ENCODE data around the gene OR1J1.

The OR1J1 gene

GRCh38 chr9:122477826-122478225 lies at the start of gene OR1J1:
Gene OR1J1 (minus strand): TSS chr9:122477926. CDS start chr9:122477926, 0 bp downstream.
- DNase-seq (ENCODE audit: low read depth in 1 of 2, low spot score in 1 of 2): no peak
- TF ChIP-seq JUND (IDR thresholded peaks at IDR 0.05; ENCODE audit: low read depth): no peak
- in situ Hi-C loops (cut with HindIII; ENCODE audit: low pct_unique_long_range_greater_than_20kb, low sequenced_read_pairs): no loop called here

GRCh38 chr9:122527193-122527592 lies 49.5 kb upstream of the OR1J1 start, which contains the start of gene OR1N1:
Gene OR1N1 (minus strand): TSS chr9:122527293. CDS start chr9:122527293, 0 bp downstream.
- no peak for DNase-seq (ENCODE audit: low read depth in 1 of 2, low spot score in 1 of 2)
- no peak for TF ChIP-seq JUND (IDR thresholded peaks at IDR 0.05; ENCODE audit: low read depth)
- in situ Hi-C loops (cut with HindIII; ENCODE audit: low pct_unique_long_range_greater_than_20kb, low sequenced_read_pairs): no loop called here

GRCh38 chr9:122526602-122527001 lies 48.9 kb upstream of the OR1J1 start:
- DNase-seq (ENCODE audit: low read depth in 1 of 2, low spot score in 1 of 2): no peak
- in situ Hi-C loops (cut with HindIII; ENCODE audit: low pct_unique_long_range_greater_than_20kb, low sequenced_read_pairs): no loop called here
- no peak for TF ChIP-seq JUND (IDR thresholded peaks at IDR 0.05; ENCODE audit: low read depth)

- no peak for TF ChIP-seq JUND (IDR thresholded peaks at IDR 0.05; ENCODE audit: low read depth)
- in situ Hi-C loops (cut with HindIII; ENCODE audit: low pct_unique_long_range_greater_than_20kb, low sequenced_read_pairs): no loop called here
These were observed 41.6 kb upstream of the OR1J1 start for GRCh38 chr9:122519376-122519775.

GRCh38 chr9:122518841-122519240 lies 41.1 kb upstream of the OR1J1 start, which contains the start of gene OR1J4:
Gene OR1J4 (plus strand): TSS chr9:122519141. CDS start chr9:122519141, 0 bp downstream.
- no peak for DNase-seq (ENCODE audit: low read depth in 1 of 2, low spot score in 1 of 2)
- TF ChIP-seq JUND (IDR thresholded peaks at IDR 0.05; ENCODE audit: low read depth): no peak
- in situ Hi-C loops (cut with HindIII; ENCODE audit: low pct_unique_long_range_greater_than_20kb, low sequenced_read_pairs): no loop called here

More at GRCh38 chr9:122519376-122519775, 41.6 kb upstream of the OR1J1 start:
- no peak for DNase-seq (ENCODE audit: low read depth in 1 of 2, low spot score in 1 of 2)

- no peak for DNase-seq (ENCODE audit: low read depth in 1 of 2, low spot score in 1 of 2)
- in situ Hi-C loops (cut with HindIII; ENCODE audit: low pct_unique_long_range_greater_than_20kb, low sequenced_read_pairs): no loop called here
- TF ChIP-seq JUND (IDR thresholded peaks at IDR 0.05; ENCODE audit: low read depth): no peak
These were observed 40.5 kb upstream of the OR1J1 start for GRCh38 chr9:122518226-122518625.

- no peak for TF ChIP-seq JUND (IDR thresholded peaks at IDR 0.05; ENCODE audit: low read depth)
- no peak for DNase-seq (ENCODE audit: low read depth in 1 of 2, low spot score in 1 of 2)
- in situ Hi-C loops (cut with HindIII; ENCODE audit: low pct_unique_long_range_greater_than_20kb, low sequenced_read_pairs): no loop called here
These were observed 32.8 kb upstream of the OR1J1 start, which contains the start of gene OR1J2 for GRCh38 chr9:122510502-122510901. Gene OR1J2 (plus strand): TSS chr9:122510802. CDS start chr9:122510802, 0 bp downstream.

- in situ Hi-C loops (cut with HindIII; ENCODE audit: low pct_unique_long_range_greater_than_20kb, low sequenced_read_pairs): no loop called here
- DNase-seq (ENCODE audit: low read depth in 1 of 2, low spot score in 1 of 2): no peak
- TF ChIP-seq JUND (IDR thresholded peaks at IDR 0.05; ENCODE audit: low read depth): no peak
These were observed 29.2 kb upstream of the OR1J1 start for GRCh38 chr9:122506964-122507363.

GRCh38 chr9:122498883-122499288 lies 21.2 kb upstream of the OR1J1 start:
- in situ Hi-C loops (cut with HindIII; ENCODE audit: low pct_unique_long_range_greater_than_20kb, low sequenced_read_pairs): no loop called here
- DNase-seq (ENCODE audit: low read depth in 1 of 2, low spot score in 1 of 2): peak; percentile 9 to 91
- TF ChIP-seq JUND (IDR thresholded peaks at IDR 0.05; ENCODE audit: low read depth): no peak

GRCh38 chr9:122479062-122479461 lies 1.3 kb upstream of the OR1J1 start:
- in situ Hi-C loops (cut with HindIII; ENCODE audit: low pct_unique_long_range_greater_than_20kb, low sequenced_read_pairs): no loop called here
- no peak for DNase-seq (ENCODE audit: low read depth in 1 of 2, low spot score in 1 of 2)
- no peak for TF ChIP-seq JUND (IDR thresholded peaks at IDR 0.05; ENCODE audit: low read depth)

- no peak for DNase-seq (ENCODE audit: low read depth in 1 of 2, low spot score in 1 of 2)
- TF ChIP-seq JUND (IDR thresholded peaks at IDR 0.05; ENCODE audit: low read depth): no peak
- in situ Hi-C loops (cut with HindIII; ENCODE audit: low pct_unique_long_range_greater_than_20kb, low sequenced_read_pairs): no loop called here
These were observed 380 bp downstream of the OR1J1 start for GRCh38 chr9:122477346-122477745.

GRCh38 chr9:122475717-122476116 lies 2.0 kb downstream of the OR1J1 start:
- TF ChIP-seq JUND (IDR thresholded peaks at IDR 0.05; ENCODE audit: low read depth): no peak
- in situ Hi-C loops (cut with HindIII; ENCODE audit: low pct_unique_long_range_greater_than_20kb, low sequenced_read_pairs): no loop called here
- DNase-seq (ENCODE audit: low read depth in 1 of 2, low spot score in 1 of 2): no peak

- TF ChIP-seq JUND (IDR thresholded peaks at IDR 0.05; ENCODE audit: low read depth): no peak
- DNase-seq (ENCODE audit: low read depth in 1 of 2, low spot score in 1 of 2): no peak
- in situ Hi-C loops (cut with HindIII; ENCODE audit: low pct_unique_long_range_greater_than_20kb, low sequenced_read_pairs): no loop called here
These were observed 3.2 kb downstream of the OR1J1 start for GRCh38 chr9:122474561-122474960.

- TF ChIP-seq JUND (IDR thresholded peaks at IDR 0.05; ENCODE audit: low read depth): no peak
- in situ Hi-C loops (cut with HindIII; ENCODE audit: low pct_unique_long_range_greater_than_20kb, low sequenced_read_pairs): no loop called here
- DNase-seq (ENCODE audit: low read depth in 1 of 2, low spot score in 1 of 2): no peak
These were observed 9.0 kb downstream of the OR1J1 start for GRCh38 chr9:122468735-122469134.
